ENCODE data around the gene CEP250.
"Not testable (repeated sequence)": the region's sequence is repeated elsewhere in the genome, so short reads cannot be mapped to it uniquely, and the experiment has no call there.

Gene CEP250, protein sequence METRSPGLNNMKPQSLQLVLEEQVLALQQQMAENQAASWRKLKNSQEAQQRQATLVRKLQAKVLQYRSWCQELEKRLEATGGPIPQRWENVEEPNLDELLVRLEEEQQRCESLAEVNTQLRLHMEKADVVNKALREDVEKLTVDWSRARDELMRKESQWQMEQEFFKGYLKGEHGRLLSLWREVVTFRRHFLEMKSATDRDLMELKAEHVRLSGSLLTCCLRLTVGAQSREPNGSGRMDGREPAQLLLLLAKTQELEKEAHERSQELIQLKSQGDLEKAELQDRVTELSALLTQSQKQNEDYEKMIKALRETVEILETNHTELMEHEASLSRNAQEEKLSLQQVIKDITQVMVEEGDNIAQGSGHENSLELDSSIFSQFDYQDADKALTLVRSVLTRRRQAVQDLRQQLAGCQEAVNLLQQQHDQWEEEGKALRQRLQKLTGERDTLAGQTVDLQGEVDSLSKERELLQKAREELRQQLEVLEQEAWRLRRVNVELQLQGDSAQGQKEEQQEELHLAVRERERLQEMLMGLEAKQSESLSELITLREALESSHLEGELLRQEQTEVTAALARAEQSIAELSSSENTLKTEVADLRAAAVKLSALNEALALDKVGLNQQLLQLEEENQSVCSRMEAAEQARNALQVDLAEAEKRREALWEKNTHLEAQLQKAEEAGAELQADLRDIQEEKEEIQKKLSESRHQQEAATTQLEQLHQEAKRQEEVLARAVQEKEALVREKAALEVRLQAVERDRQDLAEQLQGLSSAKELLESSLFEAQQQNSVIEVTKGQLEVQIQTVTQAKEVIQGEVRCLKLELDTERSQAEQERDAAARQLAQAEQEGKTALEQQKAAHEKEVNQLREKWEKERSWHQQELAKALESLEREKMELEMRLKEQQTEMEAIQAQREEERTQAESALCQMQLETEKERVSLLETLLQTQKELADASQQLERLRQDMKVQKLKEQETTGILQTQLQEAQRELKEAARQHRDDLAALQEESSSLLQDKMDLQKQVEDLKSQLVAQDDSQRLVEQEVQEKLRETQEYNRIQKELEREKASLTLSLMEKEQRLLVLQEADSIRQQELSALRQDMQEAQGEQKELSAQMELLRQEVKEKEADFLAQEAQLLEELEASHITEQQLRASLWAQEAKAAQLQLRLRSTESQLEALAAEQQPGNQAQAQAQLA (N-terminal part only)

DNA sequence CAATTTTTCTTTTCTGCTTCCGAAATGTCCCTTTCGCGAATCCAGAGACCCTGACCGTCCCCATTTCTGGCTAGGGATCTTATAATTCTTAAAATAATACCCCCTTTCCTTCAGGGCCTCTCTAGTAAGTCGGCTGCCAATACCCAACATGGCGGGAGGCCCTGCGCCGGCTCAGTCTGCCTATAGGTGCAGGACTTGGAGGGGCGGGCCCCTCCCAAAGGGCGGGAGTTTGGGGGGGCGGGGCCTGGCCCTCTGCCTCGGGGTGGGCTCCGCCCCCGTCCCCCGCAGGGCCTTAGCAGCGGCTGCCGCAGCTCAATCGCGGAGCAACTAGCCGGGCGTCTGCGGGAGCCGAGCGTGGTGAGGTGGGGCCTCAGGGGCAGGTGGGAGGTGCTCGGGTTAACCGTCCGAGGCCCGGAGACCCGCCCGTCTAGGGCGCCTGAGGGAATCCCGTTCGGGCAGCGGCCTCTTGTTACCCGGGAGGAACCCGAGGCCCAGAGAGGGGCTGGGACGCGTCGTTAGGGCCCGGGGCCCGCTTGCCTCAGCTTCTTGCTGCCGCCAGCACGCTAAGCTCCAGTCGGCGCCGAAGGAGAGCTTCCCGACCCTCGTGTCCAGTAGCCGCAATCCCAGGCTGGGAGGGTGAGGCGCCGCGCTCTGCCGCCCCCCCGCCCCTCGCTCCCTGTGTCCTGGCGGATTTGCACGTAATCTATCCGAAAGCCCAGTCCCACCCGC lies at the start of gene CEP250:
TSS of gene CEP250 (plus strand) at position 718 of the 729 bp plus-strand sequence. CDS start 6,770 bp downstream, outside the sequence.
- FAIRE-seq = no peak

DNA sequence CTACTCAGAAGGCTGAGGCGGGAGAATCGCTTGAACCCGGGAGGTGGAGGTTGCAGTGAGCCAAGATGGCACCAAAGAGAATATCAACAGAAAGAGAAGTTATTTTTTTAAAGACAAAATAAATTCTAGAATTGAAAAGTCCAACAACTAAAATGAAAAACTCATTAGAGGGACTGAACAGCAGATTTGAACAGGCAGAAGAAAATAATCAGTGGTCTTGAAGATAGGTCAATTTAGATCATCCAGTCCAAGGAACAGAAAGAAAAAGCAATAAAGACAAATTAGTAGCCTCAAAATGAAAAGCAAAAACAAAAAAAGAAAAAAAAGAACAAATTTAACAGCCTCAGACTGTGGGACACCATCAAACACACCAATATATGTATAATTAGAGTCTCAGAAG lies 49.6 kb upstream of the CEP250 start:
- no peak for FAIRE-seq

DNA sequence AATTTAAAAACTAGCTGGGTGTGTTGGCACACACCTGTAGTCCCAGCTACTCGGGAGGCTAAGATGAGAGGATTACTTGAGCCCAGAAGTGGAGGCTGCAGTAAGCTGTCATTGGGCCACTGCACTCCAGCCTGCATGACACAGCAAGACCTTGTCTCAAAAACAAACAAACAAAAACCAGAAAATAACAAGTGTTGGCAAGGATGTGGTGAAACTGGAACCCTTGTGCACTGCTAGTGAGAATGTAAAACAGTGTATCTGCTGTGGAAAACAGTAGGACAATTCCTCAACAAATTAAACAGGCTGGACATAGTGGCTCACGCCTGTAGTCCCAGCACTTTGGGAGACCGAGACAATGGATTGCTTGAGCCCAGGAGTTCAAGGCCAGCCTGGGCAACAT lies 47.1 kb upstream of the CEP250 start:
- FAIRE-seq = no peak

DNA sequence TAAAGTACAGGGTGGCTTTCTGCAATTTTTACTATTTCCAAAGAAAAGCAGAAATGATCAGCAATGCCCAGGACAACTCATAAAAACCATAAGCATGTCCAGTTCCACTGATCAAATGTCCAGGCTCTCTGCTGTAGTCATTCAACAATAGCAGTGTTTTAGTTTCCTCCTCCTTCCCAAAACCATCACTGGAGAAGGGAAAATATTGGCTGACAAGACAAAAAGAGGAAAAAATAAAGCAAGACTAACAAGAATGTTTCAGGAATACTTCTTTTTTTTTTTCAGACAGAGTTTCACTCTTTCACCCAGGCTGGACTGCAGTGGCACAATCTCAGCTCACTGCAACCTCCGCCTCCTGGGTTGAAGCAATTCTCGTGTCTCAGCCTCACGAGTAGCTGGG lies 45.9 kb upstream of the CEP250 start:
- no peak for FAIRE-seq

DNA sequence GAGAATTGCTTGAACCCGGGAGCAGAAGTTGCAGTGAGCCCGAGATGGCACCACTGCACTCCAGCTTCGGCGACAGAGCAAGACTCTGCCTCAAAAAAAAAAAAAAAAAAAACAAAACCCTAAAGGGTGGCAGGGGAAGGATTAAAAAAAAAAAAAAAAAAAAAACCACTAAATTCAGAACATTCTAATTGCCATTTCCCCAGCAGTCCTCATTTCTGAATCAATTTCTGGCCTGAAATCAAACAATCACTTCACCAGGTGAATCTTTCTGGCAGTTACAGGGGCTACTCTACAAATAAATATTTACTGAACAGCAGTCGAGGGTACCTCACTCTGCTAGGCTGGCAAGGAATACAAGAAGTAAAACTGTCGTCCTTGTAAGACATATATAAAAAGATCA lies 44.8 kb upstream of the CEP250 start:
- FAIRE-seq = no peak

DNA sequence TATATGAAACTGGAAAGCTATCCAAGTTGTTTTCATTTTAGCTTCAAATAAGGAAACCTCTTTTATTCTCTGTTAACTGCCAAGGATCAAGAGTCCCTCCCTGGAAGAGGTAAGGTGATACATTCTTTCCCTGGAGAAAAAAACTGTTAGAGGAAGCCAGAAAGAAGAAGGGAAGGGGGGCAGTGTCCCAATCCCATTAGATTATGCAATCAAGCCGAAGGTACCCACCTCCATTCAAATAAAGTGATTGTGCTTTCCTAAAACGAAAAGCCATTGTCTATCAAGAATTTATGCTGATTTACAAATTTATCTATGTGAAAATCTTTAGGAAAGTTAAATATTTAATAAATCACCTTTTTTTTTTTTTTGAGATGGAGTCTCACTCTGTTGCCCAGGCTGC lies 34.1 kb upstream of the CEP250 start:
- no peak for FAIRE-seq

DNA sequence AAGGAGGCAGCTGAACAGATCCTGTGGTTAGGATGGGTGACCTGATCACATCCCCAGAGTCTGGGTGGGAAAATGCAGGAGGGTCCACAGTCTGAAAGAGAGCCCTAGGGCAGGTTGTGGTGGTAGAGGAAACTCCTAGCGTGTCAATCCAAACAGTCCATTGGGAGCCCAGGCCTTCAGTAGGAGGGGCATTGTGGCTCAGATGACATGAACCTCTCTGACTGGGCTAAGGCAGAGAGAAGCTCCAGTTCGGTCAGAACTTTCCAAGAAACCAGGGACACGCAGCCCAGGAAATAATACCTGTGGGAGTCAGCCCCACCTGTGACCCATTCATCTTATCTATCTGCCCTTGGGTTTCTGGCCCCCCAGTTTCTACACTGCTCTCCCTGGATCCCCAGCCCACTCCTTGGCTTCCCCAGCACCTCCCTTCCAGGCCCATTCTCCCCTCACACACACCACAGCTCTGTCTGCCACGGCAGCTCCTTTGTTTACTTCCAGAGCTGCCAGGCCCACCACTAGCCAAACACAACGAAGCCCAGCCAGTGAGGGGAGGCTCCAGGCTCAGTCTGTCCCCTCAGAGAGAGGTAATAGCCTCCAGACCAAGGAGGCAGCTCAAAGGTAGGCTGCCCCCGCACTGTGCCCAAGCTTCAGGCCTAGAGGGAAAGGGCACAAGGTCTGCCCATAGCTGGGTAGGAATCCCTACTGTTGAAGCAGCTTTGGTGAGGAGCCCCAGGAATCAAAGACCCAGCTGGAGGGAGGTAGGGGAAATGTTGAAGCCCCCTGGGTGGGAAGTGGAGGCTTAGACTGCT lies 23.6 kb upstream of the CEP250 start:
- FAIRE-seq = no peak

DNA sequence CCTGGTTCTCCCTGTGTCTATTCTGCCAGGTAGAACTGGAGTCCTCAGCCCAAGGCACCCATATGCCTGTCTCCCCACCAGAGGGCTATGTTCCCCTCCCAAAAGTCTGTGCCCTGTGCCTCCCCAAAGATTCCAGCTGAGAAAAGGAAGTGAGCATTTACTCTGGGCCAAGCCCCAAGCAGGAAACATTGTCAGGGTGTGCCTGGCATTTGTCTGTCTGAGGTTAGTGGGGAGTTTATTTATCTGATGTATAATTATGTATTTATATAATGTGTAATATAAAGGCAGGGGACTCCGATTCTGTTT lies 23.0 kb upstream of the CEP250 start:
- FAIRE-seq = no peak

DNA sequence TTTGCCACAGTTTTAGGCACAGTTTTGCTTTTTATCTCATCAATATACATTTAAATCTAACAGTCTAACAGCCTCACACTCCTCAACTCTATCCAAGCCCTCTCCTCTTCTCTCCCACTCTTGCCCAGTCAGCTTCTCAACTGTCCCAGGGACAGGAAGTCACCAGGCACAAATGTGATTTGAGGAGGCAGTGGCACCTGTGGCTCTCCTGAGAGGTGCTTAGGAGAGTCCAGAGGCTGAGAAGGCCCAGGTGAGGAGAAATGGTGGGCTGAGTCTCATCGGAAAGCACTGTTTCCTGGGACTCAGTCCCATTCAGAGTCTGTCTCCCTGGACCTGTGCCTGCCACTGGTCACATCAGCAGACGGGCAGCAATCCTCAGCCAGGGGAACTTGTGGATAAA lies 22.1 kb upstream of the CEP250 start:
- FAIRE-seq = no peak

DNA sequence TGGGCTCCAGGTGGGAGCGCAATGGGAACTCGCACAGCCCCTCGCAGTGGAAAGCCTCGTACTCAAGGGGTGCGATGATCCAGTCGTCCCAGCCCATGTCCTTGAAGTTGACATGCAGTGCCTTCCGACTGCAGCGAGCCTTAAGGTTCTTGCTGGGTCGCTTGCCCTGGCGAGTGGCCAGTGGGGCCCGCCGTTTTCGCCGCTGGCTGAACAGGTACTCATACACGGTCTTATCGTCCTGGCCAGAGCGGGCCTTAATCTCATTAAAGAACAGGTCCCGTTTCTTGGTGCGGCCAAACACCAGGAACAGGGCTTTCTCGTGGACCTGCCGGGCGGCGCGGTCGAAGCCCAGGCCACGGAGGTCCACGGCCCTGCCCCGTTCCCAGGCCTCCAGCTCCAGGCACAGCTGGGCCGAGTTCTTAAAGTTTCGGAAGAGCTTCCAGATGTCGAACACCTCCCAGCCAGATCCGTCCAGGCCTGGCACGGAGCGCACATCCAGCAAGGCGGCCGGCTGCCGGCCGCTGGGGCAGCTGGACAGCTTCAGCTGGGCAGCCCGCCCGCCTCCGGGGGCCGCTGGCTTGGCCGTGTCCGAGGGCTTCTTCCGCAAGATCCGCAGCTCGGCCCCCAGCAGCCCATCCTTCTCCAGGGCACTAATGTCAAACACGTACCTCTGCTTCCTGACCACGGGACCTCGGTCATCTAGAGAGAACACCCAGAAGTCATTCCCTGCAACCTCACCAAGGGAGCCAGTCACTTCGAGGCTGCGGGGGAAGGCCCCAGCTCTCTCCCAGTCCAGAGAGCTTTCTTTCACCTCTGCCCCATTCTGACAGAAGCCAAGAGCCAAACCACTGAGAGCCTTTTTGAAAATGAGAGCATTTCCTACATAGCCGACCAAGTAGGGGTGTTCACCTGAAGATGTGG lies 21.1 kb upstream of the CEP250 start:
- FAIRE-seq = no peak

DNA sequence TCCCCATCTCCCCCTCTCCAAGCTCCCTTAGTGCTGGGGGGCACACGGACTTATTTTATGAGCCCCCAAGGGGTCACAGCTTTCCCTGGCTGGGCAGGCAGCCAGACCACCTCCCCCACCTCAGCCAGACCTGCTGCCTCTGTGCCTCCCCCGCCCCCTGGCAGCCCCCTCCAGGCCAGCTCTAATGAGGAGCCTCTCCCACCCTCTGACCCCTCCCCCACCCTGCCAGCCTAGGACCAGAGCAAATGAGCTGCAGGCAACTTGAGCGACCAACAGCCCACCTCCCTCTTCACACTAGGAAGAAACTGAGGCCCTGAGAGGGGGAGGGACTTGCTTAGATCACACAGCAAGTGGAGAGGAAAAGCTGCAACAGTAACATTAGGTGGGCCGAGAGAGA lies 19.2 kb upstream of the CEP250 start:
- FAIRE-seq = no peak

DNA sequence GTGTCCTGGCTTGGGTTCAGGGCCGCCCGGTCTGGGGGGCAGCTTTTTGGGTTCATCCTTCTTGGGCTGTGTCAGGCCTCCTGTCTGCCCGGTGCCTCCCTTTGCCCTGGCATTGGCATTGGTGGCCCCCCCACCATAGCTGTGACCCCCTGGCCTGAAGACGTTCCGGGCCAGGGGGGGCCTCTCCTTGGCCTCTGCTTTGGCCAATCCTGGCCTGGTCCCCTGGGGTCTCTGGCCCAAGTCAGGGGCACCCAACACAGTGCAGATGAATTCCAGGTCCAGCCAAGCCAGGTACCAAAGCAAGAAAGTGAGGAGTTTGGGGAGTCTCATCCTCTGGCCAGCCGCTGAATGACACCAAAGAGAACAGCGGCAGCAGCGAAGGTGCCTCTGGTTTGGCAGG lies 17.8 kb upstream of the CEP250 start:
- FAIRE-seq = no peak

DNA sequence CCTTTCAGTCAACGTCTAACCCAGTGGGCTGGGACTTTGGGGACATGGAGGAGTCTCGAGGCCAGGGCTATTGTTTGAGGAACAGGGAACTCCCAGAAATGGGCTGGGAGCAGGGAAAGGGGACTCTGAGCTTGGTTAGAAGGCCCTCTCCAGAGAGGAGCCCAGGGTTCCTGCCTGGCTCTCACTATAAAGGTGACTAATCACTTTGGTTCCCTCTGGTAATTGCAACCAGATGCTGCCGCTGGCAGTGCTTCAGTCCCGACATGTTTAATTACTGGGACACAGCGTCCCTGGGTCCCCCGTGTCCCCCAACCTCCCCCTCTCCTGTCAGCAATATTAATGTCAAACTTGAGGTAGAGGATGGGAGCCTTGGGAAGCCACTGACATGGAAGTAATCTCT lies 12.4 kb upstream of the CEP250 start:
- FAIRE-seq = no peak

DNA sequence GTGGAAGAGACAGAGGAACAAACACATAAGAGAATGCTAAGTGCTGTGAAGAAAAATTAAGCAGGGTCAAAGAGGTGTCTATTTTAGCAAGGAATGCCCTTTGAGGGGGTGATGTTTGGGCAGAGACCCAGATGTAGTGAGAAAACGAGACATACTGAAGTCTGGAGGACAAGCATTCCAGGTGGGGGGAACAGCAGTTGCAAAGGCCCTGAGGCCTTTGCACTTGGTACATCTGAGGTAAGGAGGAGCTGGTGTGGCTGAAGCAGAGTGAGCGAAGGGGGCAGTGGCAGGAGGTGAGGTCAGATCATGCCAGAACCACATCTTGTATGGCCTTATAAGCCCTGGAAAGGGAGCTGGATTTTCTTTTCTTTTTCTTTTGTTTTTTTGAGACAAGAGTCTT lies 11.2 kb upstream of the CEP250 start:
- FAIRE-seq = no peak

DNA sequence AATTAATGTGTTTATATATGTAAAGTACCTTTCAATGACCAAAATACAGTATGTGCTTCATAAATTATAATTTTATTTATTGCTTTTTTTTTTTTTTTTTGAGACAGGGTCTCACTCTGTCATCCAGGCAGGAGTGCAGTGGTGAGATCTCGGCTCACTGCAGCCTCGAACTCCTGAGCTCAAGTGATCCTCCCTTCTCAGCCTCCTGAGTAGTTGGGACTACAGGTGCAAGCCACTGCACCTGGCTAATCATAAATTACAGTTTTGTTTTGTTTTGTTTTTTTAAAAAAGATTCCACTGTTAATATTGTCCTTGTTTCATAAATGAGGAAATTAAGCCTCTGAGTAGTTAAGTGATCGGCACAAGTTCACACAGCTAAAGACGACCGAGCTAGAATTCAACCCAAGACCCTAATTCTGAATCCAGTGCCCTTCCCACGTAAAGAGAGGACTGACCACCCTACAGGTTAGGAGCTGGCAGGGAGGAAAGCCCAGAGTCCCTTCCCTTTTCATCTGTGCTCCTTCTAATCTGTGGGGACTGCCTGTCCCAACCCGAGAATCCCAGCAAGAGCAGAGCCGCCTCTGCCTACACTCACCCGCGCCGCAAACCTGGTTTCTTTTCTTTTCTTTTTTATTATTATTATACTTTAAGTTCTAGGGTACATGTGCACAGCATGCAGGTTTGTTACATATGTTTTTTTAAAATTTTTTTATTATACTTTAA lies 8.9 kb upstream of the CEP250 start:
- no peak for FAIRE-seq

DNA sequence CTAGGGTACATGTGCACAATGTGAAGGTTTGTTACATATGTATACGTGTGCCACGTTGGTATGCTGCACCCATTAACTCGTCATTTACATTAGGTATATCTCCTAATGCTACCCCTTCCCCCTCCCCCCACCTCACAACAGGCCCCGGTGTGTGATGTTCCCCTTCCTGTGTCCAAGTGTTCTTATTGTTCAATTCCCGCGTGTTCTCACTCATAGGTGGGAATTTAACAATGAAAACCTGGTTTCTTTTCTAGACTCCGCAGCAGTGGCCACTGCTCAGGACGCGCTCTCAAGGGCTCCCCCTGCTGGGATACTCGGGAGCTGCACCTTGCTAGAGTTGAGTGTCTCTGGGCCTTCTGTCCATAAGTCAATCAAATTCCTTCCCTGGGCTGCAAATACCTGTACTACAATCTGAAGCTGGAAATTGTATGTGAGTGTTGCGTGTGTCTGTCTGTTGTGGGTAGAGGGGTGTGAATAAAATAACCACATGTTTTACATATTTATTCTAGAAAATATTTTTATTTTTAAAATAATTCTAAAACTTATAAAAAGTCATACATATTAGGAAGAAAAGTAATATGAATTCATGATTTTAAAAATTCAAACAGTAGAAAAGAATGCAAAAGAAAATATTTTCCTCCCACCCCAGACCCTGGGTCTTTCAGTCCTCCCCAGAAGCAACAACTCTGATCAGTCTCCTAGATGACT lies 8.2 kb upstream of the CEP250 start:
- FAIRE-seq = no peak

DNA sequence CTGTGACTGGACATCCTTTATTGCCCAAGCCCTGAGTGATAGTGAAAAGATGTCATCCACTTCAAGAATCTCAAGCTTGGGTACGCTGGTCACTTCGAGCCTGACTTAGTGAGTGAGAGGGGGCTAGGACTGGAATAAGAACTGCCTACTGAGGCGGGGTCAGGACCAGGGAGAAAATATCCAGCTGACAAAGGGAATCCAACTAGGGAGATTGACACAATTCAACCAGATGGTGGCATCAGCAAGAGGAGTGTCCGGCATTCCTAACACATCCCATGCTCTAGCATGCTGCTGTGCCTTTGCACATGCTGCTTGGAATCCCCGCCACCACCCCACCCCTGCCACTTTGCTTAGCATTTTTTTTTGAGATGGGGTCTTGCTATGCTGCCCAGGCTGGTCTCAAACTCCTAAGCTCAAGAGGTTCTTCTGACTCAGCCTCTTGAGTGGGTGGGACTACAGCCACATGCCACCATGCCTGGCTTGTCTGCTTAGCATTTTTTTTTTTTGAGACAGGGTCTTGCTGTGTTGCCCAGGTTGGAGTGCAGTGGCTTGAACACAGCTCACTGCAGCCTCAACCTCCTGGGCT lies 6.5 kb upstream of the CEP250 start:
- FAIRE-seq = no peak

DNA sequence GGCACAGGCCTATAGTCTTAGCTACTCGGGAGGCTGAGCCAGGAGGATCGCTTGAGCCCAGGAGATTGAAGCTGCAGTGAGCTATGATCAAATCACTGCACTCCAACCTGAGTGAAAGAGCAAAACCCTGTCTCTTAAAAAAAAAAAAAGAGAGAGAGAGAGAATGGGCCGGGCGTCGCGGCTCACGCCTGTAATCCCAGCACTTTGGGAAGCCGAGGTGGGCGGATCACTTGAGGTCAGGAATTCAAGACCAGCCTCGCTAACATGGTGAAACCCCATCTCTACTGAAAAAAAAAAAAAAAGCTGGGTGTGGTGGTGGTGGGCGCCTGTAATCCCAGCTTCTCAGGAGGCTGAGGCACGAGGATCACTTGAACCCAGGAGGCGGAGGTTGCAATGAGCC lies 5.5 kb upstream of the CEP250 start:
- FAIRE-seq = not testable (repeated sequence)

DNA sequence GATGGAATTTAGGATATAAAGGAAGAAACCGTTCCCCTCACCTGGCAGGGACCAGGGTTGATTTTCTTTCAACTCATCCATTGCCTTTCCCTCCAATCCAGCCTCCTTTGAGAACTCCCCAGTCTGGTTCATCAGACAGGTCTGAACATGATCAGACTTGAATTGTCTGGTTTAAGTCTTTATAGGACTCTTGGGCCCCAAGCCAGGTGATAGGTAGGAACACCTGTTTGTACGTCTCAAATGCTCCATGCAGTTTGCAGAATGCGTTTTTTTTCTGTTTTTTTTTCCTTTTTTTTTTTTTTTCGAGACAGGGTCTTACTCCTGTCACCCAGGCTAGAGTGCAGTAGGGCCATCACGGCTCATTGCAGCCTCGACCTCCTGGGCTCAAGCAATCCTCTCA lies 4.1 kb upstream of the CEP250 start:
- no peak for FAIRE-seq

All from TTC549 (cell line).